ENCODE measurements around the gene DNLZ. TPM values are rescaled to one million over a fixed set of nuclear protein-coding genes. Genes with fewer than 3 reads are reported as not detected.
A peak's percentile ranks its signal among the peaks of the same experiment; 100 is the strongest.
"Not testable (repeated sequence)": the region's sequence is repeated elsewhere in the genome, so short reads cannot be mapped to it uniquely, and the experiment has no call there.

Gene DNLZ
- 25.4 and 31.0 TPM in 2 replicates for total RNA-seq

- H3K36me3 Mint-ChIP-seq (ENCODE audit: low read depth), result peaks cover 9% of the 10 kb centered on the region
- H3K27ac Mint-ChIP-seq, result peak within 1 kb of the TSS; percentile 87
- H3K4me3 Mint-ChIP-seq (ENCODE audit: low read depth), result peak within 1 kb of the TSS; percentile 81
- H3K27me3 Mint-ChIP-seq (ENCODE audit: low read depth), result no peaks in the 10 kb centered on the region
- peak; percentile 90 for DNase-seq (ENCODE audit: low spot score)
- intact Hi-C loops (cut with micrococcal nuclease), result loop anchor here (1.0 kb wide), 2 partner anchors 21 to 37 kb away; partner anchors contain the start of gene SNAPC4
- no peaks in the 10 kb centered on the region for H3K9me3 Mint-ChIP-seq
- no peaks in the 10 kb centered on the region for H3K4me1 Mint-ChIP-seq (ENCODE audit: low read depth)
These were observed at the start of gene DNLZ for GRCh38 chr9:136363106-136363948. Gene DNLZ, minus strand, starts transcription at chr9:136363744. Its CDS starts 30 bp downstream, at chr9:136363714.

DNA sequence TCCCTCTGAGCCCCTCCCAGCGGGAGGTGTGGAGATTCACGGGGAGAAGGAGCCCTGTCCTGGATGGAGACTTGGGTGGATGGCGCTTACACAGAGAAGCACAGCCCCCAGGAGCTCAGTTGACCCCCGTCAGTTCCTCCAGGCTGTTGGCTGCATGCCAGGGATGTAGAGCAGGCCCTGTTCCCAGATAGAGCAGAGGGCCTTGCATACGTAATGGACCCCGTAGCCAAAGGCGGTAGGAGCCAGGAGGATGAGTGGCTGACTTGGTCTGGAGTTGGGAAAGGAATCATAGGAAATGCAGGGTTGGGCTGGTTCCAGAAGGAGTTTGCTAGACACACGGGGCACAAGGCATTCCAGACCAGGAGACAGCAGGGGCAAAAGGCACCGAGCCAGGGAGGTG is 49.4 kb upstream of the DNLZ start:
- peaks cover 29% of the 10 kb centered on the region for H3K4me1 Mint-ChIP-seq (ENCODE audit: low read depth)
- no peak for DNase-seq (ENCODE audit: low spot score)
- peaks cover 76% of the 10 kb centered on the region for H3K36me3 Mint-ChIP-seq (ENCODE audit: low read depth)
- H3K9me3 Mint-ChIP-seq, result no peaks in the 10 kb centered on the region
- no peaks in the 10 kb centered on the region for H3K27me3 Mint-ChIP-seq (ENCODE audit: low read depth)
- intact Hi-C loops (cut with micrococcal nuclease), result no loop called here
- no peak overlapping the region for H3K27ac Mint-ChIP-seq
- no peak overlapping the region for H3K4me3 Mint-ChIP-seq (ENCODE audit: low read depth)

DNA sequence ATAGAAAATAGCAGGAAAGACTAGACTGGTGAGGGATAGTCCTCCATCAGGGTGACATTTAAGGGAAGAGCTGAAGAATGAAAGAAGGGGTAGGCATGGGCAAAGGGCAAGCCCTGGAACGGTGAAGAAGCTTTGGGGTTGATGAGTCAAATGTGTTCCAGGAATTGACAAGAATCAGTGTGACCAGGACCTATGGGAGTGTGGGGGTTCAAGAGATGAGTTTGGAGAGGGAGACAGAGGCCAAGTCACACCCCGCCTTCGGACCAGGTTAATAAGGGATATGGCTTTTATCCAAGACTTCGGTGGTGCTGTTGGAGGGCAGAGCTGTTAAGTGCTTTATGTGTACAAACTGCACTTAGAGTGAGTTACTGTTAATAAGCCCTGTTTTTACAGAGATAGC is 47.8 kb upstream of the DNLZ start:
- H3K36me3 Mint-ChIP-seq (ENCODE audit: low read depth), result peaks cover 75% of the 10 kb centered on the region
- H3K9me3 Mint-ChIP-seq, result no peaks in the 10 kb centered on the region
- no peaks in the 10 kb centered on the region for H3K27me3 Mint-ChIP-seq (ENCODE audit: low read depth)
- intact Hi-C loops (cut with micrococcal nuclease), result loop anchor here (2.0 kb wide), 1 partner anchor 71 kb away; the partner anchor contains the start of gene SEC16A
- H3K4me1 Mint-ChIP-seq (ENCODE audit: low read depth), result peaks cover 32% of the 10 kb centered on the region
- peak overlapping the region; percentile 95 for H3K4me3 Mint-ChIP-seq (ENCODE audit: low read depth)
- H3K27ac Mint-ChIP-seq, result peak overlapping the region; percentile 86
- DNase-seq (ENCODE audit: low spot score), result no peak

DNA sequence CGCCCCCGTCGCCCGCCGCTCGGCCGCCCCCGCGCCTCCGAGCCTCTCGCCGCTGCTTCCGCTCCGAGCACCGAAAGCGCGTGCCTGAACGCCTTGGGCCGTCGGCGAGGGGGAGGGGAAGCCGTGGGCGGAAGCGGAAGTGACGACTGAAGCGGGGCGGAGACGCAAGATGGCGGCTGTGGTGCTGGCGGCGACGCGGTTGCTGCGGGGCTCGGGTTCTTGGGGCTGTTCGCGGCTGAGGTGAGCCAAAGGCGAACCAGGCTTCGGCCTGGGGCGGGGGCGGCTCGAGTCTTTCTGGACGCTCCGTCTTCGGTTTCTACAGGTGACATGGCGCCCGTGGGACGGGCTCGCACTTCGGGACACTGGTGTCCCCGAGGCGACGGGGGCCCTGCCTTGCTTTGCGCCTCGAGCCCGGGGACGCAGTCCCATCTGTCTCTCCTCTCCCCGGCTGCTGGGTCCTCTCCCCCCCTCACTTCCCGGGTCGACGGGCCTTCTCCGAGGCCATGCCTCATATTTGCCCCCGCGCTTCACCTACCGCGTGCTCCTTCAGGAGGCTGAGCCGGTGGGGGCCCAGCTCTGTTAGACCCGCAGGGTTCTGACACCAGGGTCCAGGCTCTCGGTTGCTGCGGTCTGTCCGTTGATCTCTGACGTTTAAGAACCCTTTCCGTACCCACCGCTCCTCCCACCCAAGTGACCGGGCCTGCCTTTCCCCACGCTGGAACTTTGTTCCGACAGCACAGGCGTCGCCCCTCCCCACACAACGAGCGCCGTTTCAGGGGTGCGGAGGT is 47.1 kb upstream of the DNLZ start, which contains the start of the genes ENTR1 and PMPCA:
Gene ENTR1, minus strand, starts transcription at position 115 of the 788 bp plus-strand sequence. CDS start 217 bp downstream, outside the sequence.
Gene PMPCA, plus strand, starts transcription at position 159 of the 788 bp plus-strand sequence. Its CDS starts 11 bp downstream, at position 170.
- peaks cover 73% of the 10 kb centered on the region for H3K36me3 Mint-ChIP-seq (ENCODE audit: low read depth)
- intact Hi-C loops (cut with micrococcal nuclease), result loop anchor here (1.0 to 2.0 kb wide), 2 partner anchors 10 to 72 kb away; partner anchors contain the start of genes SEC16A and SNAPC4
- peak within 1 kb of the TSS; percentile 95 for H3K4me3 Mint-ChIP-seq (ENCODE audit: low read depth)
- peaks cover 35% of the 10 kb centered on the region for H3K4me1 Mint-ChIP-seq (ENCODE audit: low read depth)
- no peaks in the 10 kb centered on the region for H3K27me3 Mint-ChIP-seq (ENCODE audit: low read depth)
- peak; percentile 93 for DNase-seq (ENCODE audit: low spot score)
- peak within 1 kb of the TSS; percentile 95 for H3K27ac Mint-ChIP-seq
- no peaks in the 10 kb centered on the region for H3K9me3 Mint-ChIP-seq

- peaks cover 39% of the 10 kb centered on the region for H3K4me1 Mint-ChIP-seq (ENCODE audit: low read depth)
These were observed 46.3 kb upstream of the DNLZ start for GRCh38 chr9:136409557-136410455.

DNA sequence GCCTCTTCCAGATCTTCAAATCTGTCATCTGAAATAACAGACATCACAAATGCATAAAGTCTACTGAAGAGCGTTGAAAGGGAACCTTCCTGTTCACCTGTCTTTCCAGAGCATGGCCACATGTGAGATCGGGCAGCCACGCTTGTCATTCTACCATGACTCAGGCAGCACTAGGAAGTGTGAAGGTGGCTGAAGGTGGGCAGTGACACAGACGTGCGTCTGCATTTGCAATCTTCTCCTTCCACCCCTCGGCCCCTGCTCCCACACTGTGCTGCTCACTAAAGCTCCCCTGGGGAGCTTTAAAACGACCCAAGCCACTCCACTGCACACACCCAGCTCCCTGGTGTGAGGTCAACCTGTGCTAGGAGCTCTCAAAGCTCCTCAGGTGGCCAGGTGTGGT is 44.4 kb upstream of the DNLZ start:
- Mint-ChIP-seq H3K27me3 (ENCODE audit: low read depth) (no peaks in the 10 kb centered on the region), H3K36me3 (ENCODE audit: low read depth) (peaks cover 76% of the 10 kb centered on the region), H3K9me3 (no peaks in the 10 kb centered on the region), H3K4me1 (ENCODE audit: low read depth) (peaks cover 54% of the 10 kb centered on the region), H3K4me3 (ENCODE audit: low read depth) (peak overlapping the region; percentile 11), H3K27ac (no peak overlapping the region)
- intact Hi-C loops (cut with micrococcal nuclease), result loop anchor here (10.0 kb wide), 3 partner anchors 83 to 293 kb away; partner anchors contain the start of genes GPSM1 and TMEM250
- DNase-seq (ENCODE audit: low spot score), result no peak

More at GRCh38 chr9:136409557-136410455, 46.3 kb upstream of the DNLZ start:
- Mint-ChIP-seq H3K27ac (peak overlapping the region; percentile 95), H3K36me3 (ENCODE audit: low read depth) (peaks cover 78% of the 10 kb centered on the region), H3K4me3 (ENCODE audit: low read depth) (peak overlapping the region; percentile 92), H3K27me3 (ENCODE audit: low read depth) (no peaks in the 10 kb centered on the region), H3K9me3 (no peaks in the 10 kb centered on the region)
- intact Hi-C loops (cut with micrococcal nuclease), result loop anchor here (1.0 to 10.0 kb wide), 5 partner anchors 10 to 295 kb away; partner anchors contain the start of genes GPSM1, SEC16A, SNAPC4 and TMEM250
- DNase-seq (ENCODE audit: low spot score), result peak; percentile 32

DNA sequence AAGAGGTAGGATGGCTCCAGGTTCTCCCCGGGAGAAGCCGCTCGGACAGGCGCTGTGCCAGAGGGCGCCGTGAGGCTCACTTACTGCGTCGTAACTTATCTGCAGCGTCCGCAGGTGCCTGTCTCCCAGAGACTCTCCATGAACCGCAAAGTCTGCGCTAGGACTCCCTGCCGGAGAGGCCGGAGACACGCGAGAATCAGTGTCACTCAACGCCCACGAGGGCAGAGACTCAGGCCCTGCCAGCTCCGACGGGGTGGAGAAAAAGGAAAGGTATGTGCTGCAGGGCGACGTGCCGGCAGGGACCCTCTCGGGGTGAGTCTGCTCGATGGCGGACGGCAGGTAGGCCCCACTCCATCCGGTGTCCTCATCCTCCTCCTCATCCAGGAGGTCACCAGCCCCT is 43.5 kb upstream of the DNLZ start:
- intact Hi-C loops (cut with micrococcal nuclease), result loop anchor here (10.0 kb wide), 3 partner anchors 82 to 292 kb away; partner anchors contain the start of genes GPSM1 and TMEM250
- DNase-seq (ENCODE audit: low spot score); H3K27ac Mint-ChIP-seq; H3K9me3 Mint-ChIP-seq; H3K4me3 Mint-ChIP-seq (ENCODE audit: low read depth); H3K27me3 Mint-ChIP-seq (ENCODE audit: low read depth): not testable (repeated sequence)
- Mint-ChIP-seq H3K36me3 (ENCODE audit: low read depth) (peaks cover 77% of the 10 kb centered on the region), H3K4me1 (ENCODE audit: low read depth) (peaks cover 50% of the 10 kb centered on the region)

DNA sequence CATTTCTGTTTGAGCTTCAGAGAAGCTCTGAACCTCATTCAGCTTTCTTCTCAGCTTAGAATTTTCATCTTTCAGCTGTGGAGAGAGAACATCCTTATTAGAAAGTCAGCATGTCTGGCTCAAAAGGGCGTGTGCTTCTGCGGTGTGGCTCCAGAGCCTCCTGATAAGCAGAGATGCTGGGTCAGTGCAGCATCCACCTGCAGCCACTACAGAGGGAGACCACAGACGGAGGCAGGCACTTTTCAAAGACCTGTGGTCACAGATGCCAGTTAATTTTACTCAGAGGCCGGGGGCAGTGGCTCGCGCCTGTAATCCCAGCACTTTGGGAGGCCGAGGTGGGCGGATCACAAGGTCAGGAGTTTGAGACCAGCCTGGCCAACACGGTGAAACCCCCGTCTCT is 42.4 kb upstream of the DNLZ start:
- DNase-seq (ENCODE audit: low spot score); H3K9me3 Mint-ChIP-seq; H3K27ac Mint-ChIP-seq; H3K4me3 Mint-ChIP-seq (ENCODE audit: low read depth); H3K27me3 Mint-ChIP-seq (ENCODE audit: low read depth): not testable (repeated sequence)
- Mint-ChIP-seq H3K36me3 (ENCODE audit: low read depth) (peaks cover 75% of the 10 kb centered on the region), H3K4me1 (ENCODE audit: low read depth) (peaks cover 42% of the 10 kb centered on the region)
- intact Hi-C loops (cut with micrococcal nuclease), result loop anchor here (10.0 kb wide), 3 partner anchors 81 to 291 kb away; partner anchors contain the start of genes GPSM1 and TMEM250

- H3K27me3 Mint-ChIP-seq (ENCODE audit: low read depth), result no peaks in the 10 kb centered on the region
- no peak for DNase-seq (ENCODE audit: low spot score)
- no peak overlapping the region for H3K4me3 Mint-ChIP-seq (ENCODE audit: low read depth)
- no peaks in the 10 kb centered on the region for H3K9me3 Mint-ChIP-seq
- peaks cover 42% of the 10 kb centered on the region for H3K4me1 Mint-ChIP-seq (ENCODE audit: low read depth)
- H3K27ac Mint-ChIP-seq, result no peak overlapping the region
- intact Hi-C loops (cut with micrococcal nuclease), result loop anchor here (10.0 kb wide), 3 partner anchors 81 to 291 kb away; partner anchors contain the start of genes GPSM1 and TMEM250
- H3K36me3 Mint-ChIP-seq (ENCODE audit: low read depth), result peaks cover 75% of the 10 kb centered on the region
These were observed 41.9 kb upstream of the DNLZ start for GRCh38 chr9:136405481-136405880.

DNA sequence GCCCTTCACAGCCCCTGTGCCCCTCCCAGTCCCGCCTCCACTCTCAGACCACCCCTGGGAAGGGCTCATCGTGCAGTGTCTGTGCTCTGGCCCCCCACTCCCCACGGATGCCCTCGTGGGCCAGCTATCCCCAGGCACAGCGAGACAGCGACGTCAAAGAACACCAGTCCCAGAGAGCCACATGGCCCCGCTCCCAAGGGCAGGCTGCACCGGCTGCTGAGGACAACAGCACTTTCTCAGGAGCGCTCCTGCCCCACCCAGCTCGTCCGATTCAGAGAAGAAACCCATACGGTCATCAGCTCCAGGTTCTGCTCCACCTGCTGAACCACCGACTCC is 41.2 kb upstream of the DNLZ start:
- peak overlapping the region; percentile 22 for H3K4me3 Mint-ChIP-seq (ENCODE audit: low read depth)
- intact Hi-C loops (cut with micrococcal nuclease), result loop anchor here (5.0 to 10.0 kb wide), 4 partner anchors 78 to 290 kb away; partner anchors contain the start of genes GPSM1, SEC16A and TMEM250
- no peaks in the 10 kb centered on the region for H3K27me3 Mint-ChIP-seq (ENCODE audit: low read depth)
- H3K9me3 Mint-ChIP-seq, result no peaks in the 10 kb centered on the region
- no peak for DNase-seq (ENCODE audit: low spot score)
- H3K27ac Mint-ChIP-seq, result peak overlapping the region; percentile 86
- peaks cover 40% of the 10 kb centered on the region for H3K4me1 Mint-ChIP-seq (ENCODE audit: low read depth)
- H3K36me3 Mint-ChIP-seq (ENCODE audit: low read depth), result peaks cover 72% of the 10 kb centered on the region

DNA sequence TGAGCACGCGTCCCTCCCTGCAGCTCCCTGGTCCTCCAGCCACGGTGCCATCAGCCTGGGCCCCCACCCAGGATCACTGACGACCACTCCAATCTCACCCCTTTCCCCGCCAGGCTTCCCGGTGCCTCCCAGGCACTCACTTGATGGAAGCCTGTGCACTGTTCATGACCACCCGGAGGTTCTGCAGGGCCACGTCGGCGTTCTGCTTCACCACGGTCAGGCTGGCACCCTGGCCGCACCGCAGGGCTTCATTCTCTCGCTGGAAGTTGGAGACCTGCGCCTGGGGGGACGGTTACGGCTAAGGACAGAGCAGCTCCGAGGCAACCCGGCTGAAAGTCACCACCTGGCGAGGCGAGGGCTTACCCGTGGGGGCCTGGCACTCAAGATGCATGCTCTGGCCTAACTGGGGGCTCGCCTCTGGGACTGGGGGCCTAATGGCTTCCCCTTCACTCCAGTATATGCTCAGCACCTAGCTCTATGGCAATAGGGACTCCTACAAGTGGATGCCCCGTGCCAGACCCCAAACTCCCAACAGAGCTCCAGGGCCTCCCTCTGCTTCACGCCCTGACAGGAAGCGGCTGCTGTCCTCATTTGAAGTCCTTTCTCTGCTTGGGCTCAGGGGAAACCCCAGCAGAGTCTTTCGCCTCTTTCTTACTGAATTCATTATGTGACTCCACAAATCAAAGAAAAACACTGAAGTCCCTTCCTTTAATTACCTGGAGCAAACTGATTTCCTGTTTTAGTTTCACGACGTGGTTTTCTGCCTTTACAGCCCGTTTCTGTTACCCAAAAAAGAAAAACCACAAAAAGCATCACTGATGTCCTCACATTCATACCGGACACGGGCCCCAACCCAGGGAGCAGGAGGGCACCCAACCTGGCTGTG is 40.6 kb upstream of the DNLZ start:
- Mint-ChIP-seq H3K27me3 (ENCODE audit: low read depth) (no peaks in the 10 kb centered on the region), H3K4me3 (ENCODE audit: low read depth) (peak overlapping the region; percentile 56), H3K36me3 (ENCODE audit: low read depth) (peaks cover 69% of the 10 kb centered on the region), H3K4me1 (ENCODE audit: low read depth) (peaks cover 36% of the 10 kb centered on the region), H3K9me3 (no peaks in the 10 kb centered on the region), H3K27ac (peak overlapping the region; percentile 86)
- intact Hi-C loops (cut with micrococcal nuclease), result loop anchor here (2.0 to 10.0 kb wide), 5 partner anchors 19 to 289 kb away; partner anchors contain the start of genes GPSM1, SEC16A and TMEM250
- no peak for DNase-seq (ENCODE audit: low spot score)

All from activated T-helper 2 cell treated with anti-CD3 and anti-CD28 coated beads, Interferon-gamma antibody, Interleukin-2, Interleukin-4, amounts not matched to agents 10 μg/mL and 5 μg/mL and 100 μg/mL, durations not matched to agents 14 hours and 24 hours and 36 hours (primary cell).